ENCODE data around the gene ERC2. TPM values are rescaled to one million over a fixed set of nuclear protein-coding genes. Genes with fewer than 3 reads are reported as not detected.
A peak's percentile ranks its signal among the peaks of the same experiment; 100 is the strongest.

Gene ERC2
- polyA plus RNA-seq, 3 donors = not detected

GRCh38 chr3:56131974-56132590 lies 336.2 kb downstream of the ERC2 start:
- Mint-ChIP-seq H3K27me3 (ENCODE audit: low read depth in 3 of 3) (peaks cover 3 to 13% (median 6%) of the 10 kb centered on the region in 3 donors), H3K9me3 (peaks cover 0 to 4% (median 0%) of the 10 kb centered on the region in 7 donors), H3K36me3 (no peaks in the 10 kb centered on the region), H3K27ac (peak overlapping the region in 1 of 7 donors; percentile 22), H3K4me1 (no peaks in the 10 kb centered on the region), H3K4me3 (no peak overlapping the region)
- H3K9ac ChIP-seq (ENCODE audit: insufficient read depth, low read length, poor library complexity, severe bottlenecking) = no peak overlapping the region
- intact Hi-C loops (cut with micrococcal nuclease) = no loop called here
- DNase-seq = peak in 1 of 3 donors; percentile 36
- no peak overlapping the region for H2AFZ ChIP-seq (ENCODE audit: insufficient read depth, low read depth, low read length, poor library complexity, severe bottlenecking)
- 83% methylated on average over 1 of the region's 3 CpGs for WGBS (ENCODE audit: insufficient coverage)
- H3K27ac ChIP-seq (ENCODE audit: low read depth in 1 of 2, low read length in 2 of 2) = no peak overlapping the region
- H3K4me3 ChIP-seq (replicated peaks in 1 of 3; ENCODE audit: low read depth in 2 of 3, low read length in 3 of 3) = no peak overlapping the region
- H3K79me2 ChIP-seq (ENCODE audit: insufficient read depth, low read length) = no peaks in the 10 kb centered on the region
- H4K20me1 ChIP-seq (ENCODE audit: insufficient read depth, low read length) = no peaks in the 10 kb centered on the region
- H3K4me2 ChIP-seq (replicated peaks; ENCODE audit: extremely low read depth, low read length, poor library complexity, severe bottlenecking) = no peak overlapping the region
- H3K36me3 ChIP-seq (replicated peaks in 1 of 2; ENCODE audit: control insufficient read depth in 1 of 2, insufficient read depth in 2 of 2, low read length in 2 of 2) = no peaks in the 10 kb centered on the region
- no peaks in the 10 kb centered on the region for H3K9me3 ChIP-seq (replicated peaks in 1 of 2; ENCODE audit: control insufficient read depth in 1 of 2, insufficient read depth in 1 of 2, low read length in 2 of 2)
- H3K4me1 ChIP-seq (ENCODE audit: control insufficient read depth in 1 of 2, insufficient read depth in 2 of 2, low read length in 2 of 2) = no peaks in the 10 kb centered on the region
- TF ChIP-seq CTCF (IDR thresholded peaks at IDR 0.05) = no peak
- H3K27me3 ChIP-seq (ENCODE audit: control insufficient read depth in 2 of 2, insufficient read depth in 2 of 2, low read length in 2 of 2) = peaks cover 0 to 2% of the 10 kb centered on the region in 2 donors

GRCh38 chr3:56130036-56130435 lies 338.2 kb downstream of the ERC2 start:
- Histone ChIP-seq H3K9ac (ENCODE audit: insufficient read depth, low read length, poor library complexity, severe bottlenecking) (no peak overlapping the region), H3K79me2 (ENCODE audit: insufficient read depth, low read length) (no peaks in the 10 kb centered on the region), H3K27me3 (ENCODE audit: control insufficient read depth in 2 of 2, insufficient read depth in 2 of 2, low read length in 2 of 2) (peaks cover 0 to 2% of the 10 kb centered on the region in 2 donors), H4K20me1 (ENCODE audit: insufficient read depth, low read length) (no peaks in the 10 kb centered on the region), H3K4me1 (ENCODE audit: control insufficient read depth in 1 of 2, insufficient read depth in 2 of 2, low read length in 2 of 2) (no peaks in the 10 kb centered on the region), H3K36me3 (replicated peaks in 1 of 2; ENCODE audit: control insufficient read depth in 1 of 2, insufficient read depth in 2 of 2, low read length in 2 of 2) (no peaks in the 10 kb centered on the region), H3K4me3 (replicated peaks in 1 of 3; ENCODE audit: low read depth in 2 of 3, low read length in 3 of 3) (no peak overlapping the region), H2AFZ (ENCODE audit: insufficient read depth, low read depth, low read length, poor library complexity, severe bottlenecking) (no peak overlapping the region), H3K4me2 (replicated peaks; ENCODE audit: extremely low read depth, low read length, poor library complexity, severe bottlenecking) (no peak overlapping the region), H3K27ac (ENCODE audit: low read depth in 1 of 2, low read length in 2 of 2) (no peak overlapping the region), H3K9me3 (replicated peaks in 1 of 2; ENCODE audit: control insufficient read depth in 1 of 2, insufficient read depth in 1 of 2, low read length in 2 of 2) (no peaks in the 10 kb centered on the region)
- WGBS (ENCODE audit: insufficient coverage) = 95% methylated on average over 2 of the region's 2 CpGs
- Mint-ChIP-seq H3K9me3 (peaks cover 0 to 4% (median 2%) of the 10 kb centered on the region in 7 donors), H3K4me1 (no peaks in the 10 kb centered on the region), H3K27ac (no peak overlapping the region), H3K27me3 (ENCODE audit: low read depth in 3 of 3) (peaks cover 3 to 17% (median 5%) of the 10 kb centered on the region in 3 donors), H3K4me3 (no peak overlapping the region), H3K36me3 (no peaks in the 10 kb centered on the region)
- DNase-seq = no peak
- TF ChIP-seq CTCF (IDR thresholded peaks at IDR 0.05) = no peak
- intact Hi-C loops (cut with micrococcal nuclease) = no loop called here

Data from CD14-positive monocyte (primary cell).